ENCODE results near the gene B3GALT5. TPM values are rescaled to one million over a fixed set of nuclear protein-coding genes. Genes with fewer than 3 reads are reported as not detected.
A peak's percentile ranks its signal among the peaks of the same experiment; 100 is the strongest.

The B3GALT5 gene
- total RNA-seq, 2 donors from 2014 or later, result 2.5 to 6.1 TPM

- Mint-ChIP-seq H3K4me3 (no peak overlapping the region), H3K4me1 (peaks cover 9% of the 10 kb centered on the region), H3K9me3 (peaks cover 5% of the 10 kb centered on the region), H3K36me3 (ENCODE audit: low read depth) (peaks cover 47% of the 10 kb centered on the region), H3K27me3 (ENCODE audit: insufficient read depth) (no peaks in the 10 kb centered on the region), H3K27ac (peak overlapping the region; percentile 73)
- TF ChIP-seq, protein P1, sequence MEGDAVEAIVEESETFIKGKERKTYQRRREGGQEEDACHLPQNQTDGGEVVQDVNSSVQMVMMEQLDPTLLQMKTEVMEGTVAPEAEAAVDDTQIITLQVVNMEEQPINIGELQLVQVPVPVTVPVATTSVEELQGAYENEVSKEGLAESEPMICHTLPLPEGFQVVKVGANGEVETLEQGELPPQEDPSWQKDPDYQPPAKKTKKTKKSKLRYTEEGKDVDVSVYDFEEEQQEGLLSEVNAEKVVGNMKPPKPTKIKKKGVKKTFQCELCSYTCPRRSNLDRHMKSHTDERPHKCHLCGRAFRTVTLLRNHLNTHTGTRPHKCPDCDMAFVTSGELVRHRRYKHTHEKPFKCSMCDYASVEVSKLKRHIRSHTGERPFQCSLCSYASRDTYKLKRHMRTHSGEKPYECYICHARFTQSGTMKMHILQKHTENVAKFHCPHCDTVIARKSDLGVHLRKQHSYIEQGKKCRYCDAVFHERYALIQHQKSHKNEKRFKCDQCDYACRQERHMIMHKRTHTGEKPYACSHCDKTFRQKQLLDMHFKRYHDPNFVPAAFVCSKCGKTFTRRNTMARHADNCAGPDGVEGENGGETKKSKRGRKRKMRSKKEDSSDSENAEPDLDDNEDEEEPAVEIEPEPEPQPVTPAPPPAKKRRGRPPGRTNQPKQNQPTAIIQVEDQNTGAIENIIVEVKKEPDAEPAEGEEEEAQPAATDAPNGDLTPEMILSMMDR (conservative IDR thresholded peaks at IDR 0.05), result no peak
- H3K27me3 ChIP-seq (ENCODE audit: control insufficient read depth, insufficient read depth, low read length, poor library complexity, severe bottlenecking), result no peaks in the 10 kb centered on the region
- no peaks in the 10 kb centered on the region for H3K36me3 ChIP-seq (ENCODE audit: control insufficient read depth, insufficient read depth, low read length)
- H3K4me1 ChIP-seq (ENCODE audit: control insufficient read depth, insufficient read depth, low read length), result no peaks in the 10 kb centered on the region
- H3K9ac ChIP-seq (ENCODE audit: extremely low read depth, low read length, poor library complexity, severe bottlenecking), result no peak overlapping the region
- H3K27ac ChIP-seq (ENCODE audit: low read depth, low read length), result no peak overlapping the region
- DNase-seq, result no peak
- 91 to 100% methylated on average over 2 to 5 of the region's 5 CpGs for WGBS, 2 experiments (ENCODE audit: insufficient coverage in 1 of 2, insufficient read length in 1 of 2)
- H3K4me3 ChIP-seq (ENCODE audit: low read length), result no peak overlapping the region
- peaks cover 13% of the 10 kb centered on the region for H3K9me3 ChIP-seq (ENCODE audit: control insufficient read depth, low read length)
Measured at GRCh38 chr21:39649526-39649925, 36.8 kb downstream of the B3GALT5 start.

DNA sequence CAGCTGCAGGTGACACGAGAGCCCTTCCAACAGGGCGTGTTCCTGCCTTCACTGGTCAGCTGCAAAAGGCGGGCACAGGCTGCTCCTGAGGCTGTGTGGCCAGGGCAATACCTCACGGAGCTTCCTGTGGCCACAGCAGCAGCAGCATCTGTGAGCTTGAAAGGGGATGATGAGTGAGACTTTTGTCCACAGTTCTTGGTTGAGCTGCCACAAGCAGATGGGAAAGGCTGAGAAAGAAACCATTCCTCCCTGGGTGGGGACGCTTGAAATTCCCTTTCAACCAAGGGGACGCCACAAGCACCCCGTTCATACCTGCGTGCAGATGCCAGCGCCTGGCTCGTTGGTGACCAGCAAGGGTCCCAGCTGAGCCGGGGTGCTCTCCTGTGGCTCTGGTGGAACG lies 37.6 kb downstream of the B3GALT5 start:
- TF ChIP-seq, protein P1 (conservative IDR thresholded peaks at IDR 0.05), result no peak
- no peak overlapping the region for H3K4me3 ChIP-seq (ENCODE audit: low read length)

DNA sequence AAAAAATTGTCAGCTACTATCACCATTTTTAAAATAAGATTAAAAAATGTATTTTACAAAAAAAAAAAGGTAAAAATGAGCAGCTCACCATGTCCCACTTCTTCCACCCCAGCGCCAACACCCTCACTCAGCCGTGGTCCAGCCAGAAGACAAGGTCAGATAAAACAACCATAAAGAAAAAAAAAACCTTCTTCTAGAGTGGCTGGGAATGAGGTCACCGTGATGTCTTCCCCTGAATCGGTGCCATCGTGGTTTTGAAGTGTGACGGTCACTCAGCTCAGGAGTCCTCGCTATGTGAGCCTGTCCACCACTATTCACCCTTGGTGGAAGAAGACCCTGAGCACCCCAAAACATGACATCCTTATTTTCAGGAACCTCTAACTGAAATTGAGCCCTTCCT lies 38.1 kb downstream of the B3GALT5 start:
- no peaks in the 10 kb centered on the region for H3K36me3 ChIP-seq (ENCODE audit: control insufficient read depth, insufficient read depth, low read length)
- no peaks in the 10 kb centered on the region for H3K4me1 ChIP-seq (ENCODE audit: control insufficient read depth, insufficient read depth, low read length)
- no peak overlapping the region for H3K27ac Mint-ChIP-seq
- DNase-seq, result no peak
- peaks cover 13% of the 10 kb centered on the region for H3K9me3 ChIP-seq (ENCODE audit: control insufficient read depth, low read length)
- no peak overlapping the region for H3K27ac ChIP-seq (ENCODE audit: low read depth, low read length)
- H3K4me3 ChIP-seq (ENCODE audit: low read length), result no peak overlapping the region
- H3K4me1 Mint-ChIP-seq, result no peaks in the 10 kb centered on the region
- no peaks in the 10 kb centered on the region for H3K27me3 Mint-ChIP-seq (ENCODE audit: insufficient read depth)
- TF ChIP-seq, protein P1 (conservative IDR thresholded peaks at IDR 0.05), result no peak
- 98 to 100% methylated on average over 5 to 7 of the region's 7 CpGs for WGBS, 2 experiments (ENCODE audit: insufficient coverage in 1 of 2, insufficient read length in 1 of 2)
- no peak overlapping the region for H3K4me3 Mint-ChIP-seq
- no peak overlapping the region for H3K9ac ChIP-seq (ENCODE audit: extremely low read depth, low read length, poor library complexity, severe bottlenecking)
- H3K9me3 Mint-ChIP-seq, result peaks cover 5% of the 10 kb centered on the region
- H3K27me3 ChIP-seq (ENCODE audit: control insufficient read depth, insufficient read depth, low read length, poor library complexity, severe bottlenecking), result no peaks in the 10 kb centered on the region
- peaks cover 53% of the 10 kb centered on the region for H3K36me3 Mint-ChIP-seq (ENCODE audit: low read depth)

More for the DNA sequence above, 37.6 kb downstream of the B3GALT5 start:
- Mint-ChIP-seq H3K4me3 (no peak overlapping the region), H3K4me1 (peaks cover 3% of the 10 kb centered on the region), H3K36me3 (ENCODE audit: low read depth) (peaks cover 53% of the 10 kb centered on the region), H3K27me3 (ENCODE audit: insufficient read depth) (no peaks in the 10 kb centered on the region), H3K9me3 (peaks cover 5% of the 10 kb centered on the region), H3K27ac (peak overlapping the region; percentile 46)
- Histone ChIP-seq H3K9ac (ENCODE audit: extremely low read depth, low read length, poor library complexity, severe bottlenecking) (no peak overlapping the region), H3K27me3 (ENCODE audit: control insufficient read depth, insufficient read depth, low read length, poor library complexity, severe bottlenecking) (no peaks in the 10 kb centered on the region), H3K9me3 (ENCODE audit: control insufficient read depth, low read length) (peaks cover 13% of the 10 kb centered on the region), H3K36me3 (ENCODE audit: control insufficient read depth, insufficient read depth, low read length) (no peaks in the 10 kb centered on the region), H3K4me1 (ENCODE audit: control insufficient read depth, insufficient read depth, low read length) (no peaks in the 10 kb centered on the region), H3K27ac (ENCODE audit: low read depth, low read length) (no peak overlapping the region)
- DNase-seq, result no peak
- 94 to 95% methylated on average over 8 to 12 of the region's 12 CpGs for WGBS, 2 experiments (ENCODE audit: insufficient coverage in 1 of 2, insufficient read length in 1 of 2)

All from endodermal cell (in vitro differentiated cells).